SU-DHL-6 (cell line): ENCODE results near the gene AGFG2.

ENCODE experiments used
- CTCF ChIP-seq: fragments of 200-600 bp; sonication (generic); IDR thresholded peaks from one replicate; pipeline ENCODE4 v1.5.1; 2017; ENCODE audit warnings: antibody characterized with exemption, mild to moderate bottlenecking, low read length, moderate library complexity; ENCODE audit not compliant: insufficient read depth, poor library complexity, severe bottlenecking
- EZH2phosphoT487 ChIP-seq: fragments of 200-600 bp; sonication (generic), shearing (Covaris generic); conservative IDR thresholded peaks from 2 replicates; pipeline ENCODE4 v1.6.1; 2018; ENCODE audit warnings: mild to moderate bottlenecking, antibody characterized with exemption, low read length, moderate library complexity, mixed read lengths

- TF ChIP-seq CTCF (no peak), EZH2phosphoT487 (no peak)
Observed at GRCh38 chr7:100613412-100614175, 74.6 kb downstream of the AGFG2 start.
